ENCODE measurements around the gene PRPF40A. TPM values are rescaled to one million over a fixed set of nuclear protein-coding genes. Genes with fewer than 3 reads are reported as not detected.

The PRPF40A gene
- total and polyA plus RNA-seq, 10 of the 15 experiments (the other 5 are each of a cell fraction or from before 2014, with no cell fraction given): 97.8 to 197 (median 144) TPM

GRCh38 chr2:152710713-152711112 lies 6.5 kb downstream of the PRPF40A start:
- 4% methylated on average over 2 of the region's 2 CpGs for WGBS (ENCODE audit: insufficient coverage, insufficient replicate concordance, low lambda C conversion rate, missing lambda C conversion rate)
- intact Hi-C loops (cut with micrococcal nuclease; ENCODE audit: unreplicated experiment) (loop anchor here (10.0 kb wide), 1 partner anchor 1426 kb away; the partner anchor contains the start of gene NMI), in situ Hi-C loops (cut with MboI) (loop anchor here (25.0 kb wide), 1 partner anchor 1423 kb away; the partner anchor contains the start of gene NMI)
- no peak overlapping the region for H3K27ac ChIP-seq (ENCODE audit: control insufficient read depth, insufficient read depth)
- FAIRE-seq (no peak), ATAC-seq (no peak), DNase-seq (ENCODE audit: low read depth, low spot score) (no peak)
- H3K27me3 ChIP-seq (replicated peaks in 1 of 2; ENCODE audit: control insufficient read depth in 2 of 2, insufficient read depth in 2 of 2, low read length in 1 of 2): no peaks in the 10 kb centered on the region
- H3K9me3 ChIP-seq (replicated peaks; ENCODE audit: control insufficient read depth, insufficient read depth, low read length): no peaks in the 10 kb centered on the region; the same call in 2 of the 3 replicates
- ChIA-PET RAD21 (ENCODE audit: unreplicated experiment) (interaction anchor here (1.6 kb wide), 1 partner anchor 32 kb away, joined by 4 read pairs; no protein-coding TSS in a partner anchor), CTCF (interaction anchor here (1.4 kb wide), 1 partner anchor 16 kb away, joined by 3 read pairs; no protein-coding TSS in a partner anchor), POLR2A (interaction anchor here (1.6 kb wide), 1 partner anchor 12 kb away, joined by 6 read pairs; no protein-coding TSS in a partner anchor), SMC1A (ENCODE audit: uncharacterized antibody, unreplicated experiment) (no interaction called here)
- peaks cover 5 to 34% of the 10 kb centered on the region in 2 experiments for H3K36me3 ChIP-seq (ENCODE audit: control insufficient read depth in 2 of 2, insufficient read depth in 2 of 2, low read length in 1 of 2)
- no peaks in the 10 kb centered on the region for H4K20me1 ChIP-seq (ENCODE audit: control insufficient read depth, insufficient read depth)
- no peak overlapping the region for H2AFZ ChIP-seq (ENCODE audit: control insufficient read depth, low read depth, low read length)
- H3K79me2 ChIP-seq (ENCODE audit: control insufficient read depth, insufficient read depth, low read length): peaks cover 92% of the 10 kb centered on the region
- H3K4me3 ChIP-seq: no peak overlapping the region
- no peak for TF ChIP-seq RFX5 (IDR thresholded peaks at IDR 0.05; ENCODE audit: low read depth, low read length)
- no TSS peak for BruUV-seq (replicated peaks)
- no peak overlapping the region for H3K4me2 ChIP-seq (ENCODE audit: control insufficient read depth, insufficient read depth)
- no peak overlapping the region for H3K9ac ChIP-seq (ENCODE audit: control insufficient read depth, insufficient read depth, low read length)
- no peaks in the 10 kb centered on the region for H3K4me1 ChIP-seq (ENCODE audit: control insufficient read depth, insufficient read depth, low read length)

- Histone ChIP-seq H3K36me3 (ENCODE audit: control insufficient read depth in 2 of 2, insufficient read depth in 2 of 2, low read length in 1 of 2) (peaks cover 6 to 34% of the 10 kb centered on the region in 2 experiments), H3K9ac (ENCODE audit: control insufficient read depth, insufficient read depth, low read length) (no peak overlapping the region), H3K4me2 (ENCODE audit: control insufficient read depth, insufficient read depth) (no peak overlapping the region), H3K9me3 (replicated peaks; ENCODE audit: control insufficient read depth, insufficient read depth, low read length) (no peaks in the 10 kb centered on the region; the same call in 2 of the 3 replicates), H3K79me2 (ENCODE audit: control insufficient read depth, insufficient read depth, low read length) (peaks cover 89% of the 10 kb centered on the region), H4K20me1 (ENCODE audit: control insufficient read depth, insufficient read depth) (no peaks in the 10 kb centered on the region), H2AFZ (ENCODE audit: control insufficient read depth, low read depth, low read length) (no peak overlapping the region), H3K27me3 (replicated peaks in 1 of 2; ENCODE audit: control insufficient read depth in 2 of 2, insufficient read depth in 2 of 2, low read length in 1 of 2) (no peaks in the 10 kb centered on the region), H3K4me3 (no peak overlapping the region), H3K27ac (ENCODE audit: control insufficient read depth, insufficient read depth) (no peak overlapping the region), H3K4me1 (ENCODE audit: control insufficient read depth, insufficient read depth, low read length) (no peaks in the 10 kb centered on the region)
- CTCF ChIA-PET: interaction anchor here (7.2 kb wide), 1 partner anchor 7 kb away, joined by 28 read pairs; no protein-coding TSS in a partner anchor
- SMC1A ChIA-PET (ENCODE audit: uncharacterized antibody, unreplicated experiment): interaction anchor here (1.6 kb wide), 1 partner anchor 9 kb away, joined by 4 read pairs; the partner anchor contains the start of gene PRPF40A
- 96% methylated on average over 2 of the region's 2 CpGs for WGBS (ENCODE audit: insufficient coverage, insufficient replicate concordance, low lambda C conversion rate, missing lambda C conversion rate)
- POLR2A ChIA-PET: interaction anchor here (0.6 kb wide), 1 partner anchor 8 kb away, joined by 3 read pairs; the partner anchor contains the start of gene PRPF40A
- no peak for DNase-seq (ENCODE audit: low read depth, low spot score)
- BruUV-seq (replicated peaks): no TSS peak
- in situ Hi-C loops (cut with MboI) (loop anchor here (25.0 kb wide), 1 partner anchor 1421 kb away; the partner anchor contains the start of gene NMI), intact Hi-C loops (cut with micrococcal nuclease; ENCODE audit: unreplicated experiment) (no loop called here)
- TF ChIP-seq CBX5 (IDR thresholded peaks at IDR 0.05; ENCODE audit: low read depth) (0 out of 2 replicates have a peak, but pooled peaks have one; percentile 30), MXI1 (IDR thresholded peaks at IDR 0.05; ENCODE audit: low read depth, low read length) (no peak)
- FAIRE-seq: no peak
- ATAC-seq: no peak
- RAD21 ChIA-PET (ENCODE audit: unreplicated experiment): no interaction called here
These were observed 8.5 kb downstream of the PRPF40A start for GRCh38 chr2:152708742-152709141.

Data from GM12878 (cell line).